Choroid plexus epithelial cell (primary cell): Measurements from ENCODE around the gene HRK.

Source experiments
- DNase-seq: peaks from one replicate; pipeline ENCODE4 v3.0.0-alpha.2; 2010; ENCODE audit warnings: low read depth
- H3K4me3 ChIP-seq: 2 replicates; pipeline ENCODE4 v1.5.1; 2011; ENCODE audit warnings: low read depth, mild to moderate bottlenecking, control low read depth, low read length, moderate library complexity
- TF ChIP-seq, protein P1 (sequence below): conservative IDR thresholded peaks from 2 replicates; pipeline ENCODE4 v1.5.1; 2011; ENCODE audit warnings: low read depth, mild to moderate bottlenecking, control low read depth, inconsistent platforms, low read length, moderate library complexity

HRK gene

DNA sequence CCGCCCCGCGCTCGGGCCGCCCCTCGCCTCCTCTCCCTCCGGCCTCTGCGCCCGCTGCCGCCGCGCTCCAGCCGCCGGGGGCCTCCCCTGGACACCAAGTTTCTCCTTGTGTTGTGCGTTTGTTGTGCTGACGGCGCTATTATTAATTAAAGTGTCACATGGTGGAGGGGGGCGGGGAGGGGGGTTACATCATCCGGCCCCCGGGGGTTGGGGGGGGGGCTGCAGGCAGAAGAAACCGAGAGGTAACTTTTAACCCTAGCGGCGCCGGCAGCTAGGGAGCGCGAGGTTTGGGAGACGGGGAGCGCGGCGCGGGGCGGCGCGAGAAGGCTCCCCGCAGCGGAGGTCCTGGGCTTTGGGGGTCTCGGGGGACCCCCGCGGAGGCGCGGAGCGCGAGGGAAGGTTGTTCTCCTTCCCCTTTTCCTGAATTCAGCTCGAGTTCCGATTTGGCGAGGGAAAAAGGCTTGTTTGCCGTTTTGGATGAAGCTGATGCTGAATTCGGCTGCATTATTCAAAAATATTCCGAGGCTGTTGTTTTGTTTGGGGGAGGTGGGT is at the start of gene HRK:
Gene HRK, minus strand, starts transcription at position 117 of the 552 bp plus-strand sequence. CDS start 134 bp downstream, outside the sequence.
- DNase-seq, result peak; percentile 27
- TF ChIP-seq, protein P1, sequence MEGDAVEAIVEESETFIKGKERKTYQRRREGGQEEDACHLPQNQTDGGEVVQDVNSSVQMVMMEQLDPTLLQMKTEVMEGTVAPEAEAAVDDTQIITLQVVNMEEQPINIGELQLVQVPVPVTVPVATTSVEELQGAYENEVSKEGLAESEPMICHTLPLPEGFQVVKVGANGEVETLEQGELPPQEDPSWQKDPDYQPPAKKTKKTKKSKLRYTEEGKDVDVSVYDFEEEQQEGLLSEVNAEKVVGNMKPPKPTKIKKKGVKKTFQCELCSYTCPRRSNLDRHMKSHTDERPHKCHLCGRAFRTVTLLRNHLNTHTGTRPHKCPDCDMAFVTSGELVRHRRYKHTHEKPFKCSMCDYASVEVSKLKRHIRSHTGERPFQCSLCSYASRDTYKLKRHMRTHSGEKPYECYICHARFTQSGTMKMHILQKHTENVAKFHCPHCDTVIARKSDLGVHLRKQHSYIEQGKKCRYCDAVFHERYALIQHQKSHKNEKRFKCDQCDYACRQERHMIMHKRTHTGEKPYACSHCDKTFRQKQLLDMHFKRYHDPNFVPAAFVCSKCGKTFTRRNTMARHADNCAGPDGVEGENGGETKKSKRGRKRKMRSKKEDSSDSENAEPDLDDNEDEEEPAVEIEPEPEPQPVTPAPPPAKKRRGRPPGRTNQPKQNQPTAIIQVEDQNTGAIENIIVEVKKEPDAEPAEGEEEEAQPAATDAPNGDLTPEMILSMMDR, result no peak
- no peak within 1 kb of the TSS for H3K4me3 ChIP-seq

DNA sequence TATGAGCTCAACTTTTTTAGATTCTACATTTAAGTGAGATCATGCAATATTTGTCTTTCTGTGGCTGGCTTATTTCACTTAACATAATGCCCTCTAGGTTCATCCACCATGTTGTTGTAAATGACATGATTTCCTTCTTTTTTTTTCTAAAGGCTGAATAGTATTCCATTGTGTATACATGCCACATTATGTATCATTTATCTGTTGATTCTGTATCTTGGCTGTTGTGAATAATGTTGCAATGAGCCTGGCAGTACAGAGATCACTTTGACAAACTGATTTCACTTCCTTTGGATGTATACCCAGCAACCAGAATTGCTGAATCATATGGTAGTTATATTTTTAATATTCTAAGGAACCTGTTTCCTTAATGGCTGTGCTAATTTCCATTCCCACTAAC is 48.6 kb upstream of the HRK start:
- no peak for DNase-seq
- no peak overlapping the region for H3K4me3 ChIP-seq
- TF ChIP-seq, protein P1, result no peak

DNA sequence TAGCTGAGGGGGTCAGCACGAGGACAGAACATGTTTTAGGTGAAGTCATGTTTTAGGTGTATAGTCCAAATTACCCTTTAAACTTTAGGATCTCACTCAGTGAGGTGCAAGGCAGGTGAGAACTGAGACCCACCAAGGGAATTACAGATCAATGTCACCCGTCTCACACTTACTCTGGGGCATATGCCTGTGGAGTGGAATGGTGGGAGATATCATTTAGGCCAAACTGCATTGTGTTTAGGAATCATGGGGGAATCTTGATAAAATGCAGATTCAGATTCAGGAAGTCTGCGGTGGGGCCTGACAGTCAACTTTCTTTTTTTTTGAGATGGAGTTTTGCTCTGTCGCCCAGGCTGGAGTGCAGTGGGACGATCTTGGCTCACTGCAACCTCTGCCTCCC is 47.3 kb upstream of the HRK start:
- DNase-seq, result no peak
- no peak overlapping the region for H3K4me3 ChIP-seq
- TF ChIP-seq, protein P1, result no peak

DNA sequence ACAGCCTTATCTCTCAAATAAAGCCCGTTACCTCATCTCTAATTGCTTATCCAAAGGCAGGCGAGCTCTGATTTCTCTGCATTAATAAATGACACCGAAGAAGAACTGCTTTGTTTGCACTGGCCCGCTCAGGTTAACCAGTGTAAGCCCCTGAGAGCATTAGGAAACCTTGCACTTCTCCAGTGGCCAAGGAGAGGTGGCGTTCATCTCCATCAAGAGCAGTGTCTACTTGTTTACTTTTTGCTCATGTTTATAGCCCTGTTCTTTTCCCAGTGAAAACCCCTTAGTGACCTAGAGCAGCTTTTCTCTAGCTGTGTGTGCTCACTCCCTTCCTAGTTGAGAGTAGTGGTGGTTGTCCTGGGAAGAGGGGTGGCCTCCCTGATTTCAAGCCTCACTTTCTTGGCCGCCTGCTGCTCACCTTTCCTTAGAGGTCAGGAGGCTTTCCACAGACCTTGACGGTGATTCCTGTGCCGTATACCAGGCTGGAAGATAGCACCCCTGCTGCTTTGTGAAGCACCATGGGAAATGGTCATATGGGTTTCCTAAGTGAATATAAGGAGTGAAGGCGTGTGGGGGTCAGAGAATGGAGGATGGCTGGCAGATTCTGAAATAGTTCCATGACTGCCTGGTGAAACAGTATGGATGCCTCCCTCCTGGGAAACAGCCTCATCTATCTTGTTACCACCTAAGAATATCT is 46.2 kb upstream of the HRK start:
- DNase-seq, result no peak
- TF ChIP-seq, protein P1, result no peak

DNA sequence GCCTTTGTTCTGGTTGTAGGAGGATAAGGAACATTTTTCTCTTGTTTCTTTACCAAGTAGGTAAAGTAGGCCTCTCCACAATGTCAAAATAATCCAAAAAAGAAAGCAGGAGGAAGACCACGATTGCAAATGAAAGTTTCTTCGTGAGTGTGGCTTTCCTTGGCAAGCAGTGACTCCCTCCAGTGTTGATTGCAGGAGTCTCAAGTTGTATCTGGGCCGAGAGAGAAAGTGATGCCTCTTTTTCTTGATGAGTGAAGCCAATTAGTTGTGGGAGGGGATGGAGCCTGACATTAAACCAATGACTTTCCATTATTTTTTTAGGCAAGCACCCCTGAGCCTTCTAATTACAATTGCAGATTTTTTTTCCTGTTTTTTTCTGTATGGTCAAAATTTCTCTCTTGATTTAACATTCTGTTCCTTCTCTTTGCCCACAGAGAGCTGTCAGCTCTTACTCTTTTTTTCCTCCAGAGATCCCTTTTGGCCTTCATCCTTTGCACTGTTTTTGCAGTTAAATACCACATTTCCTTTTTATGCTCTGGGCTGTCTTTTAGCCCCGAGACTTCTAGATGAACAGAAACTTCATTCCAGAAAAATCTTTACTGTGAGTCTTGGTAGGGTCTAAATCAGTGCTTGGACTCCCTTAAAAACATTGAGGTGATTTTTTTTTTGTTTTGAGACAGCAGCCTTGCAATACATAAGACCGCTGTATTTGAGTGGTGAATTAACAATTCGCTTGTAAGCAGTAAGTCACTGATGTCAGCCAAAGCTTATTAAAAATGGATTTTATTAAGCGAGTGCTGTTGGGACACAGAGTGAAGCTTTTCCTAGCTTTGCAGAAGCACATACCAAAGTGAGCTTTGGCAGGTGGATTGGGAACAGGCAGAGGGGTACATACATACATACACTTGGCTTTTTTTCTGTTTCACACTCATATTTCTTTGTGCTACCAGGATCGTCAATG is 45.3 kb upstream of the HRK start:
- TF ChIP-seq, protein P1, result no peak
- H3K4me3 ChIP-seq, result no peak overlapping the region
- no peak for DNase-seq

More for the DNA sequence above, 46.2 kb upstream of the HRK start:
- no peak overlapping the region for H3K4me3 ChIP-seq

DNA sequence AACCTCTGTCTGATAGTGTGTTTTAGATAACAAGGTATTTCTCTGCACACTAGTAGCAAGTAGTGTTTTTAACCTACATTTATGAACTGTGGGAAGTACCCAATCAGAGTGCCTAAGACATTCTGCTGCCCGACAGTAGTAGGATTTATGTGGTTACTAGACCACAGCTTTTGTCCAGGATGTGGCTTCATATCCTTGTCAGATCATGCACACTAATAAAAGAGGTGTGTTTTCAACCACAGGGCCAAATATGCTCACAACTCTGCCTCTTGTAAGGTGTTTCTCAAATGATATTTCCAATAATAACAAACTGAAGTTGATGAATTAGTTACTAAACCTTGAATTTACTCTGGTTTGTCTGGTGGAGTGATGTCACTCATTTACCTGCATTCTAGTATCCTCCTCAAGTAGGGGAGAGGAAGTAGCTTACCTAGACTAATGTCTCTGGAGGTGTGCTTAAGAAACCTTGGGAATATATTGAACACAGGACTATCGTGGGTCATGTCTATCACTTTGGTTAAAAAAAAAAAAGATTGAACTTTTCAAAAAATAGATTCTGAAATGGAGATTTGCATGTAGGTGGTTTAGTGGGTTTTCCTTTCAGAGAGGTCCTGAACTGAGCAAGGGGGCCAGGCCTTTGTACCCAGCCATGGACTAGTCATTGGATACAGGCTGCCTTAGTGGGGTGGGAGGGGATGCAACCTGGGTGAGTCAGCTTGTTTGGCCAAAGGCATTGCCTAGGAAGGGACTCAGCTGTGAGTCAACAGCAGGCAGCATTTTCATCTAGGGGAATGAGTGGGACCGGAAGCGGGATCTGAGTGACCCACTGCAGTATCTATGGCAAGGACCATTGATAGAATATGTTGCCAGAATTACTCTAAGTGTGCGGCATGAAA is 43.6 kb upstream of the HRK start:
- no peak overlapping the region for H3K4me3 ChIP-seq
- TF ChIP-seq, protein P1, result no peak
- peak; percentile 77 for DNase-seq
